ENCODE measurements around the gene CYP24A1.

DNA sequence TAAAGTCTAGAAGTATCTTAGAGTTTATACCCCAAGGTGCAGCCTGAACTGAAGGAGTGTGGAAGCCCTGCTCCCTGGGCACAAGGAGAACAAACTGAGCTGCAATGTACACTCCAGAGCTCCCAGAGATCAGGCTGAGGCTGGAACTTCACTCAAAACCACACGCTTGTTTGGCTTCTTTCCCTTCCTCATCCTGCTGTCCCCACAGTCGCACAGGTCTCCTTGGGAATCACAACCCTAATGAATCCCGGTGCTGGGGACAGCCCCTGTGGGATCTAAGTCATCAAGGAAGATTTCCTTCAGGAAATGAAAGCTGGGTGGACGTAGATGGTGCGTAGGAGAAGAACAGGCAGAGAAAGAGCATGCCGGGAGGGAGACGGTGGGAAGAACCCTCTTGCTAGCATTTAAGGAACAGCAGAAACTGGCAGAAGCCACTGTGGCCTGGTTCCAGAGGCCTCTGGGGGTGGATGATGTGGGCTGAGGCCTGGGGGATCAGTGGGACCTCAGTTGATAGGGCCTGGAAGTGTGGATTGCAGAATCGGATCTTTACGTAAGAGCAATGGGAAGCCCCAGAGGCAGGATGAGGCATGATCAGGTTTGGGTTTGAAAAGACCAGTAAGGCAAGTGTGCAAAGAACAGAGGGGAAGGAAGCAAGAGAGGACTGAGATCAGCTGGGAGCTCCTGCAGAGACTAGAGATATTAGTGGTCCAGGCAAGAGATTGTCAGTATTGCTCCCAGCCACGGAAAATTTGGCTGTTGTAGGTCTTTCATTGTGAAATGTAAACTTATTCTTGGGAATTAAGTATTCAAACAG is 21.4 kb downstream of the CYP24A1 start:
- TF ChIP-seq POLR2A (IDR thresholded peaks at IDR 0.05; ENCODE audit: low read depth, low read length): no peak
- TF ChIP-seq POLR2AphosphoS5 (IDR thresholded peaks at IDR 0.05; ENCODE audit: low read depth, low read length): no peak
- TF ChIP-seq TAF1 (IDR thresholded peaks at IDR 0.05; ENCODE audit: borderline replicate concordance, low read depth, low read length): no peak

Measured in GM12892 (cell line).